Kidney (tissue), 14 donors: ENCODE data around the gene OR6C65. TPM values are rescaled to one million over a fixed set of nuclear protein-coding genes. Genes with fewer than 3 reads are reported as not detected.

ENCODE experiments used
- DNase-seq, 5 donors: peaks; one replicate each; pipeline ENCODE4 v3.0.0-alpha.2; 2013 to 2020
- FAIRE-seq: peaks from 2 replicates; lab custom pipeline; 2012; peaks lifted over from hg19 to GRCh38; lab: Jason Lieb, UNC
- H3K27ac ChIP-seq, 2 donors: one replicate each; pipeline ENCODE4 v1.7.0; 2013; ENCODE audit warnings: low read depth in 2 of 2, low read length in 2 of 2, inconsistent platforms in 1 of 2
- H3K27me3 ChIP-seq: one replicate; pipeline ENCODE4 v1.7.1; 2013; ENCODE audit warnings: low read length, inconsistent platforms; ENCODE audit not compliant: control insufficient read depth, insufficient read depth
- H3K36me3 ChIP-seq, 3 donors: one replicate each; pipeline versions ENCODE4 v1.7.0 to v1.7.1; 2013; ENCODE audit warnings: low read length in 3 of 3, control low read depth in 1 of 3, inconsistent platforms in 1 of 3; ENCODE audit not compliant: insufficient read depth in 3 of 3, control insufficient read depth in 2 of 3
- H3K4me1 ChIP-seq, 3 donors: one replicate each; pipeline versions ENCODE4 v1.7.0 to v1.7.1; 2013; ENCODE audit warnings: low read length in 3 of 3, inconsistent platforms in 1 of 3, low read depth in 1 of 3; ENCODE audit not compliant: control insufficient read depth in 2 of 3, insufficient read depth in 2 of 3
- H3K4me3 ChIP-seq, 3 donors: one replicate each; pipeline versions ENCODE4 v1.7.0 to v1.8.1; 2013; ENCODE audit warnings: low read length in 3 of 3, control low read depth in 1 of 3, inconsistent platforms in 1 of 3
- H3K9ac ChIP-seq, 3 donors: one replicate each; pipeline versions ENCODE4 v1.7.0 to v1.7.1; 2013; ENCODE audit warnings: low read length in 3 of 3, control low read depth in 1 of 3, inconsistent platforms in 1 of 3
- H3K9me3 ChIP-seq, 3 donors: one replicate each; pipeline versions ENCODE4 v1.7.0 to v1.7.1; 2013; ENCODE audit warnings: low read length in 3 of 3, control low read depth in 1 of 3, inconsistent platforms in 1 of 3; ENCODE audit not compliant: control insufficient read depth in 2 of 3, insufficient read depth in 1 of 3
- CTCF ChIP-seq: IDR thresholded peaks from 3 replicates; pipeline ENCODE4 v1.5.1; 2012; ENCODE audit warnings: mild to moderate bottlenecking, moderate library complexity, borderline replicate concordance; ENCODE audit not compliant: insufficient read depth; ENCODE audit errors: extremely low read depth
- intact Hi-C: fragments of 100-400 bp; cut with DNase I; formaldehyde crosslinking; loops from one replicate; pipeline ENCODE4 v1.11.1; 2022
- polyA plus RNA-seq: library from polyadenylated mRNA; stranded (reverse); fragments of 350-450 nt; fragmentation: Illumina TruSeq; extraction: RNeasy Lipid Tissue Mini Kit (QIAGEN cat#74804); gene quantifications from one replicate; pipeline ENCODE4 v1.2.3, GENCODE V29; 2014; ENCODE audit warnings: low read depth, low replicate concordance; ENCODE audit not compliant: insufficient read depth
- total RNA-seq: library from RNA; stranded (reverse); fragmentation: NEBNext Ultra II Directional; extraction: Animal tissue kit (Norgen Biotek cat#: 25700); gene quantifications from one replicate; pipeline ENCODE4 v1.2.1, GENCODE V29; 2021
- donor health status: control.
- donor health status: control.
- donor health status: control.
- donor health status: control.
- donor health status: control.
- donor health status: DM: yes; HTN: yes; CAD: no.
- donor health status: Normal renal cell carcinoma (clear cell type).

Gene OR6C65
- total and polyA plus RNA-seq, 2 donors from 2014 or later, result not detected

DNA sequence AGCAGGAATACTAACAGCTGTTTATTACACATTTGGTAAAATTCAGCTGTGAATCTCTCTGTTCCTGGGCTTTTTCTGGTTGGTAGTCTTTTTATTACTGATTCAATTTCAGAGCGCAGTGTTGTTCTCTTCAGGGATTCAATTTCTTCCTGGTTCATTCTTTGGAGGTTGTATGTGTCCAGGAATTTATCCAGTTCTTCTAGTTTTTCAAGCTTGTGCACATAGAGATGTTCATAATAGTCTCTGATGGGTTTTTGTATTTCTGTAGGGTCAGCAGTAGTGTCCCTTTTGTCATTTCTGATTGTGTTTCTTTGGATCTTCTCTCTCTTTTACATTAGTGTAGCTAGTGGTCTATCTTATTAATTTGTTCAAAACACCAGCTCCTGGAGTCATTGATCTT, 16.6 kb downstream of the OR6C65 start:
- FAIRE-seq, result no peak
- H3K9ac ChIP-seq, result no peak overlapping the region
- DNase-seq, result no peak
- no peak for TF ChIP-seq CTCF
- no peaks in the 10 kb centered on the region for H3K36me3 ChIP-seq
- intact Hi-C loops, result no loop called here
- H3K27me3 ChIP-seq, result no peaks in the 10 kb centered on the region
- H3K27ac ChIP-seq, result no peak overlapping the region
- no peak overlapping the region for H3K4me3 ChIP-seq
- no peaks in the 10 kb centered on the region for H3K4me1 ChIP-seq
- peaks cover 0 to 1% (median 0%) of the 10 kb centered on the region in 3 donors for H3K9me3 ChIP-seq

DNA sequence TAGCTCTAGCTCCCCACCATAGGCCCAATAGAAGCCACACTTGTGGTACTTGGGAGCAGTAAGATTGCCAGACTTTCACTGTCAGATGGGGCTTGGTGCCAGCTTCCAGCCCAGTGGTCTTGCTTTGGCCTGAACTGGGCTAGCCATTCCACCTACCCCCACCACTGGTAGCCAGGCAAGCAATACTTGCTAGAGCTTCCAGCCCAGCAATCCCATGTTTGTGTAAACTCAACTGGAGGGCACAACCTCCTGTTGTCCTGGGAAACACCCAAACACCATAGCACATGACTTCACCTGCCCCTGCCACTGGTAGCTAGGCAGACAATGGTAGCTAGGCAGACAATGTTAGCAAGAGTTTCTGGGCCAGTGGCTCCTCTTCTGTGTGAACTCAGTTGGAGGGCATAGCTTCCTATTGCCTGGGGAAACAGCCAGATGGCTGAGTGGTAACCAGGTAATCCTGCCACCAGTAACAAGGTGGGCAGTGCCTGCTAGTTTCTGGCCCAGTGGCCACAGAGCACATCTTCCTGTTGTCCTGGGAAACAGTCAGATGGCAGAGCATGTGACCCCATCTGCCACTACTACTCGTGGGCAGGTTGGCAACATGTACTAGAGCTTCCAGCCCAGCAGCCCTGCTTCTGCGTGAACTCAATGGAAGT, 20.1 kb downstream of the OR6C65 start:
- H3K4me1 ChIP-seq, result no peaks in the 10 kb centered on the region
- intact Hi-C loops, result no loop called here
- H3K27ac ChIP-seq, result no peak overlapping the region
- peaks cover 0 to 1% (median 0%) of the 10 kb centered on the region in 3 donors for H3K9me3 ChIP-seq
- H3K4me3 ChIP-seq, result no peak overlapping the region
- no peak for DNase-seq
- no peak overlapping the region for H3K9ac ChIP-seq
- H3K27me3 ChIP-seq, result no peaks in the 10 kb centered on the region
- no peaks in the 10 kb centered on the region for H3K36me3 ChIP-seq
- TF ChIP-seq CTCF, result no peak
- FAIRE-seq, result no peak

DNA sequence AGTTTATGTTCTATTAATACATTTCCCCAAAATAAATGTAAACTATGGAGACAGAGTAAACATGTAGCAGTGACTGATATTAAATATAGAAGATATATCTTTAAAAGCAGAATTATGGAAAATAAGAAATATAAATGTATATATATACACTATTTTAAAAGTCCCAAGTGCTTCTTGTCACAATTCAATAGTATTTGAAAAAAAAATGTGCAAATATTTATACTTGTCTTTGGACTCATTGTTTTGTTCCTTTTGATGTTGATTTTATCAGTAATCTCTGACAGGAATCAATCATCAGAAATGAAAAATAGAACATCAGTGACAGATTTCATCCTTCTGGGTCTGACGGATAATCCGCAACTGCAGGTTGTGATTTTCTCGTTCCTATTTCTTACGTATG, 25.6 kb downstream of the OR6C65 start, which contains the start of gene OR6C76:
Gene OR6C76, plus strand, starts transcription at position 301 of the 400 bp plus-strand sequence. Its CDS starts 0 bp downstream, at position 301.
- Histone ChIP-seq H3K27me3 (no peaks in the 10 kb centered on the region), H3K36me3 (no peaks in the 10 kb centered on the region), H3K9me3 (no peaks in the 10 kb centered on the region), H3K4me3 (no peak within 1 kb of the TSS), H3K9ac (no peak within 1 kb of the TSS), H3K27ac (no peak within 1 kb of the TSS), H3K4me1 (no peaks in the 10 kb centered on the region)
- intact Hi-C loops, result no loop called here
- no peak for TF ChIP-seq CTCF
- DNase-seq (no peak), FAIRE-seq (no peak)
